Measurements from ENCODE around the gene PGC.

Gene PGC

DNA sequence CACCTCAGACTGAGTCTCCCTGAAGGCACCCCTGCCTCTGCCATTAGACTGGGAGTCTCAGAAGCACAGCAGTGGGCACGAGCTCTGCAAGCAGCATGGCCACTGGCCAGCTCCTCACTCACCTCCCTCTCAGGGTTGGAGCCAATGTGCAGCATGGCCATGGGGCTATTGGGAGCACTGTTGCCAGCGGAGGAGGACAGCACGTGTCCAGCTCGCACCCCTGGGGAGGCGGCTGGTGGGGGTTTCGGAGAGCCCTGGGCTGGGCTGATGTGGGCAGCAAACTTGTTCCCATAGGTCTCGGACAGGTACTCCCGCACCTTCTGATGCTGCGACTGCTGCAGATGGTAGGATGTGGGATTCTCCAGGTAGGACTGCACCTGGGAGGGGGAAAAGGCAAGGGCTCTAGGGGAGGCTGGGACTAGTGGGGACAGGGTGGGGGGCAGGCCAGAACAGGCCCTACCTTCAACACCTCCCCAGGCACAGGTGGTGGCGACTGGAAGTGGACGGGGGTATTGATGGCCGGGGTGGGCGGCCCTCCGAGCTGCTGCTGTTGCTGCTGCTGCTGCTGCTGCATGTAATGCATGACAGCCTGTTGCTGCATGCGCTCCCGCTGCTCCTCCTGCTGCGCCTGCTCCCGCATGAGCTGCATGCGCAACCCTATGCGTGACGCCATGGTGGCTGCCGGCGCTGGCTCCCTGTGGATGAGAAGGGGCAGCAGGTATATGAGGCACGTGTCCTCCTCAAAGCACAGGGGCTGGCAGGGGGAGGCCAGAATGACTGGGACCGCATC, 56.5 kb downstream of the PGC start:
- TF ChIP-seq, protein P1, sequence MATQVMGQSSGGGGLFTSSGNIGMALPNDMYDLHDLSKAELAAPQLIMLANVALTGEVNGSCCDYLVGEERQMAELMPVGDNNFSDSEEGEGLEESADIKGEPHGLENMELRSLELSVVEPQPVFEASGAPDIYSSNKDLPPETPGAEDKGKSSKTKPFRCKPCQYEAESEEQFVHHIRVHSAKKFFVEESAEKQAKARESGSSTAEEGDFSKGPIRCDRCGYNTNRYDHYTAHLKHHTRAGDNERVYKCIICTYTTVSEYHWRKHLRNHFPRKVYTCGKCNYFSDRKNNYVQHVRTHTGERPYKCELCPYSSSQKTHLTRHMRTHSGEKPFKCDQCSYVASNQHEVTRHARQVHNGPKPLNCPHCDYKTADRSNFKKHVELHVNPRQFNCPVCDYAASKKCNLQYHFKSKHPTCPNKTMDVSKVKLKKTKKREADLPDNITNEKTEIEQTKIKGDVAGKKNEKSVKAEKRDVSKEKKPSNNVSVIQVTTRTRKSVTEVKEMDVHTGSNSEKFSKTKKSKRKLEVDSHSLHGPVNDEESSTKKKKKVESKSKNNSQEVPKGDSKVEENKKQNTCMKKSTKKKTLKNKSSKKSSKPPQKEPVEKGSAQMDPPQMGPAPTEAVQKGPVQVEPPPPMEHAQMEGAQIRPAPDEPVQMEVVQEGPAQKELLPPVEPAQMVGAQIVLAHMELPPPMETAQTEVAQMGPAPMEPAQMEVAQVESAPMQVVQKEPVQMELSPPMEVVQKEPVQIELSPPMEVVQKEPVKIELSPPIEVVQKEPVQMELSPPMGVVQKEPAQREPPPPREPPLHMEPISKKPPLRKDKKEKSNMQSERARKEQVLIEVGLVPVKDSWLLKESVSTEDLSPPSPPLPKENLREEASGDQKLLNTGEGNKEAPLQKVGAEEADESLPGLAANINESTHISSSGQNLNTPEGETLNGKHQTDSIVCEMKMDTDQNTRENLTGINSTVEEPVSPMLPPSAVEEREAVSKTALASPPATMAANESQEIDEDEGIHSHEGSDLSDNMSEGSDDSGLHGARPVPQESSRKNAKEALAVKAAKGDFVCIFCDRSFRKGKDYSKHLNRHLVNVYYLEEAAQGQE (IDR thresholded peaks at IDR 0.05; ENCODE audit: insufficient read depth in 1 of 2, low read depth in 2 of 2, low read length in 2 of 2), result no peak
- TF ChIP-seq SIN3A (IDR thresholded peaks at IDR 0.05; ENCODE audit: borderline replicate concordance, insufficient read depth, low read length) (no peak), FOXP2 (optimal IDR thresholded peaks at IDR 0.05; ENCODE audit: borderline replicate concordance, extremely low read depth, extremely low read length, insufficient read depth) (no peak), TAF1 (IDR thresholded peaks at IDR 0.05; ENCODE audit: borderline replicate concordance, insufficient read depth, low read length) (no peak), POLR2AphosphoS5 (IDR thresholded peaks at IDR 0.05; ENCODE audit: low read depth, low read length) (no peak)

DNA sequence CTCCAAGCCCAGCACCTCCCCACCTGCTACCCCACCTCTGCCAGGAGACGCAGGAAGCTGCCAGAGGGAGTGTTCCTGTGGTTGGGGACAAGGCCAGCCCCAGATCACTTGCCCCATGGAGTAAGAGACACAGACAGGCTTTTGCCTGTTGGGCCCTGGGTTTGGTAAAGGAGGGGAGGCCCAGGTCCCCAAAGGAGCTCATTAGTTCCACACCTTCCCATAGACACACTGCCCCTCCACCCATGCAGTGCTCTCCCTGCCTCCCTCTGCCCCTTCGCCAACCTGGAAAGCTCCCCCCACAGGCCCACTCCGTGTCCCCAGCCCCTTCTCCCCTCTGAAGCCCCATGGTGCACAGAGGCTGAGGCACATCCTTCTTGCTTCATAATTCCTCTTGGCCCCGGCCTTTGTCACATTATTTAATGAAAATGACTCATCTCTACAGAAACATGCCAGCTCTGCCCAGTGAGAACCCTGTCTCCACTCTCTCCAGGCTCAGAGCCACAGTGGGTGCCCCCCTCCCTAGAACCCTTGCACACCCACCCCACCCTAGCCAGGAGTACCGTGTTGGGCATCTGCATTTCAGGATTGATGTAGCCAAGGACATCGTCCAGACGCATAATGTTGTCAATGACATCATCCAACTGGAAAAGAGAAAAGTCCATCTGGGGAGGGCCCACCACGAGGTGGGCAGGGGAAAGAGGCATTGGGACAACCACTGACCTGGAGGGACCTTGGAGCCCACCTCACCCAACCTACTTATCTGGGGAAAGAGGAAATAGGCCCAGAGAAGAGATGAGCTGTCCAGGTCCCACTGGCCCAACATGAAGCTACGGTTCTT, 57.8 kb downstream of the PGC start:
- no peak for TF ChIP-seq FOXP2 (optimal IDR thresholded peaks at IDR 0.05; ENCODE audit: borderline replicate concordance, extremely low read depth, extremely low read length, insufficient read depth)
- TF ChIP-seq TAF1 (IDR thresholded peaks at IDR 0.05; ENCODE audit: borderline replicate concordance, insufficient read depth, low read length), result no peak
- no peak for TF ChIP-seq POLR2AphosphoS5 (IDR thresholded peaks at IDR 0.05; ENCODE audit: low read depth, low read length)
- TF ChIP-seq SIN3A (IDR thresholded peaks at IDR 0.05; ENCODE audit: borderline replicate concordance, insufficient read depth, low read length), result no peak
- TF ChIP-seq, protein P1 (IDR thresholded peaks at IDR 0.05; ENCODE audit: insufficient read depth in 1 of 2, low read depth in 2 of 2, low read length in 2 of 2), result no peak

DNA sequence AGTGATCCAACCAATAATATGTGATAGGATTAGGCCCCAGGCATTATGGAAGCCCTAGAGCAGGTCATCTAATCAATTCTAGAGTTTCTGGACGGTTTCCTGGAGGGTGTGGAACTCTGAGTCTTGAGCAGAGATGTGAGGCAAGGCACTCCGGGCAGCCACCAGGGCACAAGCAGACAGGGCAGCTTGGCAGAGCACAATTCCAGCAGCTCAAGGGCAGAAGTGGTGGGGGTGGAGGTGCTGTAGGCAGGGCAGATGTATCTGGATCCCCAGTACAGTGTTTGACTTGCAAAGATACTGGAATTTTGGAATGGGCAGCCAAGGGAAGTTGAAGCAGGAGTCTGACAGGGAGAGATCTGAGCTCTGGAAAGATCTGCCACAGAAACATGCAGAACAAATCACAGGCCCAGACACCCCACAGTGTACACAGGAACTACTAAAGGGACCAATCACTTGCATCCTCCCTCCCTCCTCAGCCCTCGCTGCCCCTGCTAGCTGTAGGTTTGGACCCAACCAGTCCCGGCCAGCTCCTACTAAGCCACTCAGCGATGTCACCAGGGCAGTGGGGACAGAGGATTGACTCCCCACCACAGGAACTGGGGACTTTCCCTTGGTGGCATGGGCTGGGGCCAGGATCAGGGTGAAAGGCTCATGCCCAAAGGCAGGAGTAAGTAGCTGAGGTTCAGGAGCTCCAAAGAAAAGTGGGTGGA, 58.8 kb downstream of the PGC start:
- TF ChIP-seq FOXP2 (optimal IDR thresholded peaks at IDR 0.05; ENCODE audit: borderline replicate concordance, extremely low read depth, extremely low read length, insufficient read depth), result no peak
- no peak for TF ChIP-seq POLR2AphosphoS5 (IDR thresholded peaks at IDR 0.05; ENCODE audit: low read depth, low read length)
- TF ChIP-seq SIN3A (IDR thresholded peaks at IDR 0.05; ENCODE audit: borderline replicate concordance, insufficient read depth, low read length), result no peak
- TF ChIP-seq TAF1 (IDR thresholded peaks at IDR 0.05; ENCODE audit: borderline replicate concordance, insufficient read depth, low read length), result no peak
- TF ChIP-seq, protein P1 (IDR thresholded peaks at IDR 0.05; ENCODE audit: insufficient read depth in 1 of 2, low read depth in 2 of 2, low read length in 2 of 2), result no peak

DNA sequence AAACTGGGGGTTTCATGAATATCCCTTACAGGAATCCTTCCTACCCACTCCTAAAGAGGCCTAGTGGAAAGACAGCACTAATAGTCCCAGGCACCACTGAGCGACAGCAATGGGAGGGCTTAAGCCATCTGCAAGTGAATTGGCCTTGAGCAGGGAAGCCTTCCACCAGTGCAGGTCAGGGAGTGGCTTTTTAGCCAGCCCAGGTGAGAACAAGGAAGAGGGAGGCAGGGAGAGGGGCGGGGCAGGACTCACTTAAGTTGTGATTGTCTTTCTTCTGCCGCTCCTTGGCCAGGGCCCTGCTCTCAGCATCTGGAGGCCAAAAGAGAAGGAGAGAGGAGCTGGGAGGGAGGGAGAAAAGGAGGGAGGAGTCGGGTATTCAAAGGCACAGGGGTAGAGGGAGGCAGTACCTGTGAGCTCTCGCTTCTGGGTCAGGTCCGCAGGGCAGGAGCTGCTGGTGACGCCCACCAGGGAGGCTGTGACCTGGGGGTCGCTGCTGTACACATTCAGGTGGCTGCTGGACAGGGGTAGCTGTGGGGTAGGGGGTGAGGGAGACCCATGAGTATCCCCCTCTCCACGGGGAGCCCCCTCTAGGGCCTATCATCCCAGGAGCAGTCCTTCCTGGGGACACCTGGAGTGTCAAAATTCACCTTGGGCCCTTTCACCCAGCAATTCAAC, 59.6 kb downstream of the PGC start:
- TF ChIP-seq FOXP2 (optimal IDR thresholded peaks at IDR 0.05; ENCODE audit: borderline replicate concordance, extremely low read depth, extremely low read length, insufficient read depth) (no peak), SIN3A (IDR thresholded peaks at IDR 0.05; ENCODE audit: borderline replicate concordance, insufficient read depth, low read length) (no peak), POLR2AphosphoS5 (IDR thresholded peaks at IDR 0.05; ENCODE audit: low read depth, low read length) (no peak), TAF1 (IDR thresholded peaks at IDR 0.05; ENCODE audit: borderline replicate concordance, insufficient read depth, low read length) (no peak)
- TF ChIP-seq, protein P1 (IDR thresholded peaks at IDR 0.05; ENCODE audit: insufficient read depth in 1 of 2, low read depth in 2 of 2, low read length in 2 of 2), result no peak

Data from PFSK-1 (cell line).